ENCODE data around the gene ARID1B.
A peak's percentile ranks its signal among the peaks of the same experiment; 100 is the strongest.

Gene ARID1B

DNA sequence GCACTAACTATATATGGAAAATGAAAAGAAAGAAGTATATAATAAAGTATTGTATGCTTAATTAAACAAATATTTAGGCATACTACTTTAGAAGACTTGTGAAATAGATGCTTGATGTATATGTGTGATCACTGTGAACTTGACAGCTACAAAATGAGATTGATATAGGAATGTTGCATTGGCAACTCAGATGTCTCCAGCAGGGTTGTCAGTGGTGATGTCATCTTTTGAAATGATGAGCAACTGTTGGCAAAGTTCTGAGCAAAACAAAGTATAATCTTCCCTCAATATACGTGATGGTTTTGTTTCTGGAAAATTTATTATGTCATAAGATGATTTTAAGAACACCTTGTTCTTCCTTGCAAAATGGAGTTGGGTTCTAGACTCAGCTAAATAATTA lies 133.8 kb downstream of the ARID1B start:
- no peak for DNase-seq

DNA sequence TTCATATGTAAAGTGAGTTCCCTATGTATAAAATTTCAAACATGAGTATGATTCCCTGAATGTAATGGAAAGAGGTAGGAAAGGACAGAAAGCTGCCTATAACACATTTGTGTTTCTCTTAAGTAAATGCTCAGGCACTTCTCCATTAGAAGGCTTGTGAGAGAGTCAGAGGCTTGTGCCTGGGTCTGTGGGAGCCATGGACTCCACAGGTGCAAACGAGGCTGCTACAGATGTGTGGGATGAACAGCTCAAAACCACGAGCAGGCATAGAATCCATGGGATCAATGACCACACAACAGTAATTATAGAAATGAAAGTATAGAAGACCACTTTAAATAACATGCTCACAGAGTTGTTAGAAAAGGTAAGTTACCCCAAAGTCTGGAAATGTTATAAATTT lies 134.4 kb downstream of the ARID1B start:
- no peak for DNase-seq

DNA sequence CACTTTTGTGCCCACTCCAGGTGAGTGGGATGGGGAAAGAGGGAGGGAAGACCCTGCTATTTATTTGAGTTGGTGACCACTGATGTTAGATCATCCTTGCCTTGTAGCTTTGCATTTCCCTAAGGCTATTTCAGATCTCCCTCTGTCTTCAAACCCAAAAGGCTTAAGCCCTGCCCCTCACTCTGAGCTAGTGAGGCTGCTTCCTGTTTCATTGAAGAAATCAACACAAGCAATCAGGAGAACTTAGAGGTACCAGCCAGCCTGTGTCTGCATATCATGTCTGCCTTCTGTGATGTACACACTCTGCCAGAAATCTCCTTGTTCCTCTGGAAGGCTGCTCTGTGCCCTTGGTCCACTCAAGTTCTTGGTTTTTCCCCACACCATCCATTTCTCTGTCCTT lies 135.3 kb downstream of the ARID1B start:
- no peak for DNase-seq

DNA sequence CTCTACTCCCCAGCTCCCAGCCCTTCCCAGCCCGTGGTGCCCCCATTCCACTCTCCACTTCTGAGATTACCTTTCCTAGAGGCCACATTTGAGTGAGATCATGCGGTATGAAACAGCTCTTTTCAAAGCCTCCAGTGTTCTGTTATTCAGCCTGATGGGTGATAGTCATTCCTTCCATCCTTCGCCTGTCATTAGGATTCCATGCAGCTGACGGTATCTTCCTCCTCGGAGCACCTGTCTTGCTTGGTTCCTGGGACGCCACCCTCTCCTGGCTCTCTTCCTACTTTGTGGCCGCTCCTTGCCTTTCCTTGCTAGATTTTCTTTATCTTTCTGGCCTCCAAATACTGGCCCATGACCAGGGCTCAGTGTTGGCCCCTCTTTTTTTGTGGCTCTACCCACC lies 137.0 kb downstream of the ARID1B start:
- no peak for DNase-seq

DNA sequence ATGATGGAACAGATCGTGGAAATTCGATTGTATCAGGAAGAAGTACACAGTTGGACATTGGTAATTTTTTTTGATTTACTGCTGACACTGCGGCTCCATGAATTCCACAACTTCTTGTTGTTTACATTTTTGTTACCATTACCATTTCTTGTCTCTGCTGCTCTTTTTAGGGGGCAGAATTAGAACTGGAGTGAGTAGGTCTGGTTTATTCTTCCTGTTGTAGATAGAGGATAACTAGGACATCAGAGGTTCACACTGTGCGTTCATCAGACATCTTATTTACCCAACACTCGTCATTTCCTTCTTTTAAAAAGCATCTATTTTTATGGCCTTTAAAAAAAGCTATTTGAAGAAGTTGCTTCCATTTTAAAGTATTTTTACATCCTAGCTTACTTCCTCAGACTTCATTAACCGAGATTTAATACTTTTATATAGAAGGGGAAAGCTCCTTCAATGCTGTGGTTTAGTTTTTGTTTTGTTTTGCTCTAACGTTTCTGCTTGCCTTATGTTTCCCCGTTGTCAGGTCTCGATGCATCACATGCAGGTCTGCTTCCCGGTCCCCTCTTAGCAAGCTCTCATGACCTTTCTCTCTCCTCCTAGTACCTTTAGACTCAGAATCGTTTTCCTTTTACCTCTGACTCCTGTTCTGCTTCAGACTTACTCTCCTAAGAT lies 139.1 kb downstream of the ARID1B start:
- no peak for DNase-seq

DNA sequence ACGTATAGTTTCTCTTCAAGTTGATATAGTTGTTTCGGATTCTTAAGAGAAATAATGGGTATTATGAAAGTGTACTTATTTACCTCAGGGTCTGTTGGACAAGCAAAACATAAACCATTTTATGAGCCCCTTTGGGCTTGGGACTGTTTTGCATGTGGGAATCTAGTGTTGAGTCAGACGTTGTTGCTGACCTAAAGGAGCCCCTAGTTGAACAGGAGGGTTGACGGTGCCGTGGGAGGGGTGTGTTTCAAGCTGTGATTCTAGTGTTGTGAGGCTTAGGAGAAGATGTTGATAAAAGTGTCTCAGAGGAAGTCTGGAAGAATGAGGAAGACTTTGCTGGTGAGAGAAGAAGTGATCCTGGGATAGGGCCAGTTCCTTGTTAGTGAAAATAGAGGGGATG lies 140.0 kb downstream of the ARID1B start:
- no peak for DNase-seq

DNA sequence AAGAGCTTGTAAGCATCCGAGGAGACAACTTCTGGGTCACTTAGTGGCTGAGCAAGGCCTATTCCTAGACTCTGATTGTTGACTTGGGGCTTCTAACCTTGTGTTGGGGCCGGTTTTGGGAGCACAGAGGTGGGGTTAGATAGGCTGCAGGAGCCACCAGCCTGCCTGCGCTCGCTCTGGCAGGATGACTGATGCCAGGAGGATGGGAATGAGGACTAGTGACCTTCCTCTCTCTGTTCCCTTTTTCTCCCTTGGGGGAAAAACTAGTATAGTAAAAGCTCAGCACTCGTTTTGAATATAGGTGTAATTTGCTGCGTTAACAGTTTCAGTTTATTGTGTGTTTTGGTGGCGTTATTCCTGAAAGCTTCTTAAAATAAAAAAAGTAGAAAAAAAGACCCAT lies 141.5 kb downstream of the ARID1B start:
- no peak for DNase-seq

DNA sequence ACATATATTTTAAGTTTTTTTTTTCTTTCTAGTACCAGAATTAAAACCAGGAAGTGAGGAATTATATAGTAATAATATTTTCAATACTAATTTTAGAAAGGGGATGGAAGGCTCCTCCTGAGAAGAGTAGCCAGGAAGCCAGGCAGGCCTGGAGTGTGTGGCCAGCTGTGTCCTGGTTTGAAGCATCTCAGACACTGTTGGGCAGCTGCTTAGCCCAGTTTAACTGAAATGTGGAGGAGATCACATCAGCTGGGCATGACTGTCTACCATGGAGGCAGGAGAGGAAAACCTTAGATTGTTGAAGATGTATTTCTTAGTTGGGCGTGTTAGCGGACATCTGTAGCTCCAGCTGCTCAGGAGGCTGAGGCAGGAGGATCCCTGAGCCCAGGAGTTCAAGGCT lies 142.2 kb downstream of the ARID1B start:
- no peak for DNase-seq

DNA sequence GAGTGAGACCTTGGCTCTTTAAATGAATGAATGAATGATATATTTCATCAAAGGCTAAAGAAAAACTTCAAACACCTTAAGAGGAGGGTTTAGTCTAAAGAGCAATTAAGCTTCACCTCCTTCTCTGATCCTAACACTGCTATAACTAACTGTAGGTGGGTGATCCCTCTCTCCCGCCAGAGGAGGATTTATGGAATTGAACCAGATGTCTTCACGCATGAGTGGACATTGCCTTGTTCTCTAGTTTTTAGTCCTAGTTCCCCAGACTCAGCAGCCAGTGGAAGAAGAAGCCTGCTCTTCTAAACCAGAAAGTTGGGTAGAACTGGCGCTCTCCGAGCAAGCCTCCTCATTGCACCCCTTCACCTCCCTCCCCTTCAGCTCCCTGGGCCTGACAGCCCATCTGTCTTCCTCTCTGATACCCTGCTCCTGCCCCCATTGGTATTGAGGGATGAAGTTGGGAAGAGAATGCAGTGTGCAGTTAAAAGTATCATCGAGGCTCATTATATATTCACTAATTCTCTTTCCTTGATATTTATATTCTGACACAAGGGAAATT lies 142.7 kb downstream of the ARID1B start:
- no peak for DNase-seq

DNA sequence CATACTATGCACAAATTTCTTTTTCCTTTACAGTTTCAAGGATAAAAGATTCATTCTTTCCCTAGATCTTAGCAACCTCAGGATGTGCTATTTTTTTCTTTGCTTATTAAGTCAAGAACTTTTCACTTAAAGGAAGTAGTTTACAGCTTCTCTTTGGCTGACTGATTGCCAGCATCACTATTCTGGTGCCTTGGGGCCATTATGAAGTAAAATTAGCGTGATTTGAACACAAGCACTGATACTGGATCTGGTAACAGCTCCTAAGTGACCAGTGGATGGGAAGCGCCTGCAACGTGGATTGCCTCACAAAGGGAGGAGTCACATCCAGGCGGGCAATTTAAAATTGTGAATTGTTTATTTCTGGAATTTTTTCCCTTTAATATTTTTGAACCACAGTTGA lies 147.1 kb downstream of the ARID1B start:
- DNase-seq = no peak

DNA sequence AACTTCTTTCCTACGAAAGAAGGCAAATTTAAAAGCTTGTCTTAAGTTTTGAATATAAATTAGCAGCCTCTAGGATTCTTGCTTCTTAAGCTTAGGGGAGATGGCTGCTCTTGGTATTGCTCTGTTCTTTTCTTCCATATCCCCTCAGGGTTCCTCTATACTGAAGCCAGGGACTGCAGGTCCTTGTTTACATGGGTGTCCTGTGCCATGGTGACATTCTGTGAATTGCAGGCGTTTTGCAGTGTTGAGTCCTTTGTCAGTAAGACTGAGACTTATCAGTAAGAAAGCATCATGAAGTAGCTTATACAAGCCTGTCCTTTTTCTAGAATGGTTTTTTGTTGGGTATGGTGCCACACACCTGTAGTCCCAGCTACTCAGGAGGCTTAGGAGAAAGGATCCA lies 147.8 kb downstream of the ARID1B start:
- no peak for DNase-seq

DNA sequence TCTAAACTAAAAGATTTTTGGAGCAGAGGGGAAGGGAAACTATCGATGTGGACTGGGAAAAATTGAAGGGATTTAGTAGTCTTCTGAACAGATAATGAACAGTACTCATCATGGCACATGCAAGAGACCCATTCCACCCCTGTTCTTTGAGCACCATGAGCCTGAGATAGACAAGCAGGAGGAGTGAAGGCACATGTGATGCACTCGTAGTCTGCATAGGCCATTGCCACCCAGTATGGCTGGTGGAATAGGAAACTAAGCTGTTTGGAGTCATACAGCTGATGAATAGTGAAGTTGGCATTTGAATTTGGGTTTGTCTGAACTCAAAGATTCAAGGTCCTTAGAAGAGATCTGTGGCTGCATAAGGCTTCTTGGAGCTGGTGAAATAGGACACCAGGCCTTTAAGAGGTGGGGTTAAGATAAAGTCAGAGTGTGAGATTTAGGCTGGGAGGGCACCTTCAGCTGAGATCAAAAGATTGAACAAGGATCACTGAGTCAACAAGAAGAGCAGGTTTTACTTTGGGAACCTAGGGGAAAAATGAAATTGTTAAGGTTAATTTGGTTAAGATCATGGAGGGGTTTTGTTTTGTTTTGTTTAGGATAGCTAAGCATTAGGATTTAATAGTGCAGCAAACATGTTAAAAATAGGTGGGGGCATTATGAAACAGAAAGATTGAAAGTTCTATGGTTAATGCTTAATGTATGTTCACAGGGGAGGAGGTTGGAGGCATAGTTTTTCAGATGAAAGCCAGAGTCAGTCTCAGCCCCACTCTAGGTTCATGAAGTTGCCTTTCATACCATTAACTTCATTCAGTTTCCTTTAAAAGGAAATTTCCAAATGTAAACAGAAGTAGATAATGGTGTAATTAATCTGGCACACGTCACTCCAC lies 148.8 kb downstream of the ARID1B start:
- no peak for DNase-seq

DNA sequence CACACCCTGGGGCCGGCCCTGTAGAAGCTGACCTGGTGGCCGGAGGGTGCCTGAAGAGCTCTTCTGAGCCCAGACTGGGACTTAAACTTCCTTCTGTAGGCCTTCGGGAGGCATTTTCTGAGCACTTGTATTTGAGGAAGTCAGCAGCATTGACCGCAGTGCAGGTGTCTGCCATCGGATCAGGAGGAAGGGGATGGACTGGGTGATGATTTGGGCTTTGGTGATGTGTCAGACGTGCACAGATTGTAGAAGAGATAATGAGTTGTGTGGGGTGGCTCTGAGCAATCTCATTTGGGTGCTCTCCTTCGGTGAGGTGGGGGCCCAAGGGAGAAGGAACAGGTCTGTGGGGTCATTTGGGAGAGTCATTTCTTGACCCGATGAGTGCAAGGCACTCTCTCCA lies 150.9 kb downstream of the ARID1B start:
- DNase-seq = no peak

DNA sequence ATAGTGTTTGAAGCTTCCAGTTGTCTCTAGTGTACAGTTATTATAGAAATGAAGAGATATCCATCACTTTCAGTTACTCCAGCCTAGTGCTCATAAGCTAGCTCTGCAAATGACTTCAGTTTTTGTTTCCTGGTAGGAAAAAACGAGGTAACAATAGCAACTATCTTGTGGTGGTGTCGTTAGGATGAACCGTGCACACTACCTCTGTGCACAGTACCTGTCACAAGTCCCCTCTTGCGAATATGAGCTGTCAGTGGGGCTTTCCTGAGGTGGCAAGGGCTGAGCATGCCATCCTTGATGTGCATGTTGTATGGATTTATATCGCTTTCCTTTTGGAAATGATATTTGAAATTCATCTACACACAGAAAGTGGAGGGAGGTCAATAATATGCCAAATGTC lies 151.8 kb downstream of the ARID1B start:
- DNase-seq = no peak

DNA sequence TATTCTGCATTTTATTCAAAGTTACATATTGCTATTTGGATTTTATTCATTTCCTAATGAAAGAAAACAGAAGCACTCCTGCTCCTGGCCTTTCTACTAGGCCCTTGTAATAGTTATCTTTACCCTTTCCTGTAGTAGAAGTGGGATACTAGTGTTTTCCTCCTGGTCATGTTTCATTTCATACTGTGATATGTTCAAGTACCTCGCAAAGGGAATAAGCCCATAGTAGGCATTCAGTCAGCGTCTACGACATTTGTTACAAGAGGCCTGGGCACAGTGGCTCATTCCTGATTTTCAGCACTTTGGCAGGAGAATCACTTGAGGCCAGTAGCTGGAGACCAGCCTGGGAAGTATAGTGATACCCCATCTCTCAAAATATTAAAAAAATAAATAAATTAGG lies 154.1 kb downstream of the ARID1B start:
- DNase-seq = no peak

DNA sequence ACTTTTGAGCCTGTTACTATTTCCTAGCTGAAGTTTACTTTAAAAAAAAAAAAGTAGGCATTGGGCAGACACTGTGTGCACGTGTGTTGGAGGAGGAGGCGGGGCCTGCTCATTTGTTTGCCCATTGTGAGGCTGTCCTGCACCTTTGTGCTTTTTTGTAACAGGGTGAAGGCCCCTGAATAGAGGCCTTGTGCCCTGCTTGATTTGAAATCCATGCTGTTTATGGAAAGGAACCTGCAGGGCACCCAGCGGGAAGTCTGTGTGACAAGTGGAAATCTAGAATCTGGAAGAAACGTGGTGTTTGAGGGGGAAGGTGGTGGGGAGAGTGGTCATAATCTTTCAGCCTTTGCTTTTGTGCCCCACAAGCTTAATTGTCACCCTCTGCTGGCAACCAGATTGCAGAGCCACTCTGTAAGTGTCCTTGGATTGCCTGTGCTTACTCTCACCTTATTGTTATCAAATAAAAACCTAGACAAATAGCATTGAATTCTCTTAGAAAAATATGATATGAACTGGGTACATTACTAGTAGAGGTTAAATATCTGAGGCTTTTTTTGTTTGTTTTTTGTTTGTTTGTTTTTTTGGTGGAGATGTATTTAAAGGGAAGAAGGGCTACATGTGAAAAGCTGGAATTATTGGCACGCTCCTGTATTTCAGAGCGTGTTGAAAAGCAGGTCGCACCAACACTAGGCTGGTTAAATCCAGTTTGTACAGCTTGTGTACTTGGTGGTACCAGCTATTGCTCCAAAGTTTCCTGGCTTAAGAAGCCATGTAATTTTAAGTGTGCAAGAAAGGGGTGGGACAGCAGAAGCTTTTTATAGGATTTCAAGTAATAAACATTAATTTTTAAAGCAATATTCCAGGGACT lies 156.3 kb downstream of the ARID1B start:
- DNase-seq = peak; percentile 82

DNA sequence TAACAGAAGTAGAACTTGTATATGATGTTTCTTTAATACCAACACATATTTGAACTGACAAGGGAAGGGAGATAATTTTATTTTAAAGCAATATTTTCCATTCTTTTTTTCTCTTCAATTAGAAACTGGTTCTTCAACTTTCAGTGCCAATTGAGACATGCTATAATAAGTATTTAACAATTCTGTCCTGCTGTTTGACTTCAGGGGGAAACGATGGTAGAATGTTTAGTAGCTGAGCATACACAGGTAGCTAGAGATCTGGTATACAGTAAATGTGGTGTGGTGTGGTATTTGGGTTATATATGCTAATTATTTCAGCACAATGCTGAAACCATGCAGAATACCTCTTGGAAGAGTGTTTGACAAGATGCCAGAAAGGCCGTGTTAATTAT lies 156.9 kb downstream of the ARID1B start:
- DNase-seq = peak; percentile 81

DNA sequence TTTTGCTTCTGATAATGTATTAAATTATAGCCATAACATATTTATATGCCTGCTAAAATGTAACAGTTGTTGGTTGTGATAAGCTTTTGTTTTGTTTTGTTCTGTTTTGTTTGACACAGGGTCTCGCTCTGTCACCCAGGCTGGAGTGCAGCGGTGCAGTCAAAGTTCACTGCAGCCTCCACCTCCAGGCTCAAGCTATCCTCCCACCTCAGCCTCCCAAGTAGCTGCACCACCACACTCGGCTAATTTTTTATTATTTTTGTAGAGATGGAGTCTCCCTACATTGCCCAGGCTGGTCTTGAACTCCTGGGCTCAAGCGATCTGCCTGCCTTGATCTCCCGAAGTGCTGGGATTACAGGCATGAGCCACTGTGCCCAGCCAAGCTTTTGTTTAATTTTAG lies 157.8 kb downstream of the ARID1B start:
- DNase-seq = no peak

DNA sequence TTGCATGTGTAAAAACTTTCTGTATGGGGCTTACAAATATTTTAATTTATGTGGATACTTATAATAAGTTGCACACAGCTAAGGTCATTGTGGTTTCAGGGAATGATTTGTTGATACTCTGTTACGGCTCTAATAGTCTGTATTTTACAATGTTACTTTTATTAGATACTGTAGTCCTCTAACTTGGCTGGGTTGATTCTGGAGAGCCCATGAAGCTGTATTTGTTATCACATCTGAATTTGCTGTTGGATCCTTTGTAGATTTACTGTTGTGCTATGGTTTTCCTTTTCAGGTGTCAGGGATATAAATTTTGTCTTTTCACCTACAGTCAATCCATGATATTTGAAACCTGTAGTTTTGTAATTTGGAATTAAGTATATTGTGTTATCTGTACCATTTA lies 161.0 kb downstream of the ARID1B start:
- no peak for DNase-seq

DNA sequence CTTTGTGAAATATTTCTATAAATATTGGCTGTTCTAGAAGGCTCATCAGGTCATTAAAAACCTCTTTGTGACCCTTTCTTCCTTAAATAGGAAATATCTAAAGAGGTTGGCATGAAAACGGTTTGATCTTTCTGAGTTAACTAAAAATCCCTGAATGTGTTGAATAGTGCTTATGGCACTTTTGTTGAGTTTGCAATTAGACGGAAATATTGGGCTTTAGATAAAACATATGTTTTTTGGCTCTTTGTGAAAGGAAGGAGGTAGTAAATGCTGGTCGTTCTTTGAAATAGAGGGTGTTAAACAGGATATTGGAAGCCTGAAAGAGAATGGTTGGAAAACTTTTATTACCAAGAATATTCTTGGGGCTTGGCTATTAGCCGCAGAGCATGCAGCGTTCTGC lies 163.0 kb downstream of the ARID1B start:
- DNase-seq = no peak

DNA sequence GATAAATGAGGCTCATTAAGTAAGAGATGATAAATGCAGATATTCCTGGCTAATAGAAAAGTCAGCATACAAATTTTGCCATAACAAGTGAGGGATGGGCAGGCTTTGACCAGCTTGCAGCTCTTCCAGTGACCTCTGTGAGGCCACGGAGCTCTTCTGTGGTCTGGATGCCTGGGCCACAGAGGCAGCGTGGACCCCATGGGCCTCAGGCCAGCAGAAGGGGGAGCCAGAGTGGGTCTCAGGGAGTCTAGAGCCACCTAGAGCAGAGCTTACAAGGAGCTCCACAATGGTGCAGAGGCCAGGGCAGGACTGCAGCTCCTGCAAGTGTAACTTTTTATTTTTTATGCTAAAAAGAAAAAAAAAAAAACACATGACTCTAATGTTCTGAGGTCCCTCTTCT lies 165.1 kb downstream of the ARID1B start:
- DNase-seq = no peak

DNA sequence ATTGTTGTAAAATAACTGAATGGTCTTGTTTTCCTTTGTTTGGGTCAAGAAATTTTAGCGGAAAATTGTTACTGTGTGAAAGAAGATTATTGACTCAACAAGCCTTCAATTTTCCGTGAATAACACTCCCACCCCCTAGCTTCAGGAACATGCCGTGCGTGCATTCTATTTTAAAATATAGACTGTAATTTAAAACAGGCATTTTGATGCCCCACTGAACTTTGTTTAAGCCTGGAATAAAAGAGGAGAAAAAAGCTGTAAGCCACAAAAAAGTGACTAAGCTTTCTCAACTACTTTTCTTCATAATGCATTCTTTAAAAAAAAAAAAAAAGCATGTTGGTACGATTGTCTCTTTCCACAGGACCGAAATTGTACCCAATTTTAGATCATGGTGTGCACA lies 166.0 kb downstream of the ARID1B start:
- no peak for DNase-seq

DNA sequence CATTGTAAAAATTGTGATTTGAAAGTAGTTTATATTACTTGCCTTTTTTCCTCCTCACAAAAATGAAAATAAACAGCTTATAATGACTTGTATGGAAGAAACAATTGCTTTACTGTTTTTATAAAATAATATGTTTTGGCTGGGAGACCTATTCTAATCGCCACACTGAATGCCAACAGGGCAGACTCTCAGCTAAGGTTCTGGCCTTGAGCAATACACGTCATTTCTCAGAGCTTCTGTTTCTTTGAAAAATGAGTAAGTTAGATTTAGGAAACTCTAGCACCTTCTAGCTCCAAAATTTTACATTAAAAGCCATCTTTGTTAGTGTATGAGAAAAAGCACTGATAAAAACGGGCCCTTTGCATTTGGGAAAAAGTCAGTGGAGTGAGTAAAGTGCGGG lies 166.6 kb downstream of the ARID1B start:
- no peak for DNase-seq
